Liver (tissue), 9 donors: ENCODE measurements around the gene RBM14. TPM values are rescaled to one million over a fixed set of nuclear protein-coding genes. Genes with fewer than 3 reads are reported as not detected.

ENCODE experiments used
- DNase-seq: peaks from one replicate; pipeline ENCODE4 v3.0.0-alpha.2; 2017; ENCODE audit warnings: low spot score
- H3K27ac ChIP-seq, 2 donors: one replicate each; pipeline ENCODE4 v1.7.0; 2013; ENCODE audit warnings: inconsistent platforms in 2 of 2, low read length in 2 of 2, control low read depth in 1 of 2, low read depth in 1 of 2, mild to moderate bottlenecking in 1 of 2
- H3K27me3 ChIP-seq, 4 donors: one replicate each; pipeline versions ENCODE4 v1.6.1 to v1.7.0; 2013; ENCODE audit warnings: low read length in 3 of 4, inconsistent platforms in 1 of 4, mild to moderate bottlenecking in 1 of 4, moderate library complexity in 1 of 4; ENCODE audit not compliant: control insufficient read depth in 4 of 4, insufficient read depth in 4 of 4
- H3K36me3 ChIP-seq, 4 donors: one replicate each; pipeline versions ENCODE4 v1.6.1 to v1.7.0; 2013; ENCODE audit warnings: low read length in 3 of 4, mild to moderate bottlenecking in 3 of 4, low read depth in 1 of 4, moderate library complexity in 1 of 4; ENCODE audit not compliant: control insufficient read depth in 4 of 4, insufficient read depth in 3 of 4
- H3K4me1 ChIP-seq, 4 donors: one replicate each; pipeline versions ENCODE4 v1.6.1 to v1.7.0; 2013; ENCODE audit warnings: low read length in 3 of 4, mild to moderate bottlenecking in 3 of 4, moderate library complexity in 1 of 4; ENCODE audit not compliant: control insufficient read depth in 4 of 4, insufficient read depth in 4 of 4
- H3K4me3 ChIP-seq, 3 donors: one replicate each; pipeline versions ENCODE4 v1.6.1 to v1.7.0; 2013; ENCODE audit warnings: low read length in 3 of 3, control low read depth in 1 of 3, low read depth in 1 of 3, mild to moderate bottlenecking in 1 of 3
- H3K9ac ChIP-seq, 2 donors: one replicate each; pipeline ENCODE4 v1.7.0; 2013; ENCODE audit warnings: low read length in 2 of 2, mild to moderate bottlenecking in 2 of 2, moderate library complexity in 2 of 2, control low read depth in 1 of 2, low read depth in 1 of 2
- H3K9me3 ChIP-seq, 4 donors: one replicate each; pipeline versions ENCODE4 v1.6.1 to v1.7.0; 2013; ENCODE audit warnings: low read length in 3 of 4; ENCODE audit not compliant: control insufficient read depth in 4 of 4
- ATF3 ChIP-seq: IDR thresholded peaks from 2 replicates; pipeline ENCODE4 v1.6.1; 2016; ENCODE audit warnings: antibody characterized with exemption
- EGR1 ChIP-seq, 2 donors: IDR thresholded peaks; 2 replicates each; pipeline ENCODE4 v1.6.1; 2016 to 2018; ENCODE audit warnings: antibody characterized with exemption in 2 of 2, low read depth in 2 of 2
- FOXA1 ChIP-seq: IDR thresholded peaks from 2 replicates; pipeline ENCODE4 v1.6.1; 2016; ENCODE audit warnings: antibody characterized with exemption
- FOXA2 ChIP-seq: IDR thresholded peaks from 2 replicates; pipeline ENCODE4 v1.6.1; 2016; ENCODE audit warnings: antibody characterized with exemption
- GABPA ChIP-seq, 2 donors: IDR thresholded peaks in 1 of 2; conservative IDR thresholded peaks in 1 of 2; 2 replicates each; pipeline ENCODE4 v1.6.1; 2016; ENCODE audit warnings: antibody characterized with exemption in 2 of 2, mild to moderate bottlenecking in 1 of 2, moderate library complexity in 1 of 2
- HNF4A ChIP-seq, 2 donors: conservative IDR thresholded peaks; 2 replicates each; pipeline ENCODE4 v1.6.1; 2016; ENCODE audit warnings: antibody characterized with exemption in 2 of 2, mild to moderate bottlenecking in 2 of 2
- HNF4G ChIP-seq: IDR thresholded peaks from 2 replicates; pipeline ENCODE4 v1.6.1; 2016; ENCODE audit warnings: antibody characterized with exemption
- JUND ChIP-seq, 2 donors: IDR thresholded peaks; 2 replicates each; pipeline ENCODE4 v1.6.1; 2016; ENCODE audit warnings: antibody characterized with exemption in 2 of 2
- NR2F2 ChIP-seq: IDR thresholded peaks from 2 replicates; pipeline ENCODE4 v1.6.1; 2016; ENCODE audit warnings: antibody characterized with exemption
- RAD21 ChIP-seq, 2 donors: IDR thresholded peaks; 2 replicates each; pipeline ENCODE4 v1.6.1; 2016; ENCODE audit warnings: antibody characterized with exemption in 2 of 2, mild to moderate bottlenecking in 2 of 2
- RXRA ChIP-seq, 2 donors: IDR thresholded peaks; 2 replicates each; pipeline ENCODE4 v1.6.1; 2017 to 2018; ENCODE audit warnings: antibody characterized with exemption in 2 of 2, mild to moderate bottlenecking in 1 of 2
- SP1 ChIP-seq: IDR thresholded peaks from 2 replicates; pipeline ENCODE4 v1.6.1; 2018; ENCODE audit warnings: antibody characterized with exemption, mild to moderate bottlenecking
- TAF1 ChIP-seq: conservative IDR thresholded peaks from 2 replicates; pipeline ENCODE4 v1.6.1; 2016; ENCODE audit warnings: antibody characterized with exemption, mild to moderate bottlenecking
- YY1 ChIP-seq: IDR thresholded peaks from 2 replicates; pipeline ENCODE4 v1.6.1; 2016; ENCODE audit warnings: antibody characterized with exemption, mild to moderate bottlenecking
- WGBS: extraction: QIAGEN DNeasy Blood & Tissue Kit; methylation state at CpG from one replicate; pipeline ENCODE4 v1.1.7; 2013; 5-methylcytosine and 5-hydroxymethylcytosine counted together
- polyA plus RNA-seq, 2 donors: library from polyadenylated mRNA; stranded (reverse) in 1 of 2; unstranded in 1 of 2; fragments of 200-250 nt in 1 of 2; fragments of >200 nt in 1 of 2; fragmentation: Nextera tagmentation in 1 of 2; extraction: Ambion mirVana in 1 of 2; gene quantifications; one replicate each; pipeline versions ENCODE4 v1.2.1 to v1.2.3, GENCODE V29; 2013 to 2015
- total RNA-seq, 2 donors: library from RNA; depleted of rRNA; stranded (reverse); fragments of >200 nt; gene quantifications; one replicate each; pipeline ENCODE4 v1.2.3, GENCODE V29; 2014
- TF ChIP-seq, protein P1 (sequence below): IDR thresholded peaks from 2 replicates; pipeline ENCODE4 v1.6.1; 2016; ENCODE audit warnings: antibody characterized with exemption, mild to moderate bottlenecking
- TF ChIP-seq, protein P2 (sequence below): IDR thresholded peaks from 2 replicates; pipeline ENCODE4 v1.6.1; 2016; ENCODE audit warnings: antibody characterized with exemption
- TF ChIP-seq, protein P3 (sequence below): IDR thresholded peaks from 2 replicates; pipeline ENCODE4 v1.6.1; 2016; ENCODE audit warnings: antibody characterized with exemption
- TF ChIP-seq, protein P4 (sequence below): fragments of 150-350 bp; IDR thresholded peaks from 2 replicates; pipeline ENCODE4 v1.5.1; 2017; ENCODE audit warnings: improper control_type of control experiment, low read depth, low read length; ENCODE audit not compliant: missing input control
- donor health status: healthy.
- donor health status: healthy.
- donor health status: healthy.
- donor health status: healthy.
- donor health status: healthy.

Gene RBM14
- total and polyA plus RNA-seq, 4 donors, result 7.0 to 53.5 (median 21.9) TPM

DNA sequence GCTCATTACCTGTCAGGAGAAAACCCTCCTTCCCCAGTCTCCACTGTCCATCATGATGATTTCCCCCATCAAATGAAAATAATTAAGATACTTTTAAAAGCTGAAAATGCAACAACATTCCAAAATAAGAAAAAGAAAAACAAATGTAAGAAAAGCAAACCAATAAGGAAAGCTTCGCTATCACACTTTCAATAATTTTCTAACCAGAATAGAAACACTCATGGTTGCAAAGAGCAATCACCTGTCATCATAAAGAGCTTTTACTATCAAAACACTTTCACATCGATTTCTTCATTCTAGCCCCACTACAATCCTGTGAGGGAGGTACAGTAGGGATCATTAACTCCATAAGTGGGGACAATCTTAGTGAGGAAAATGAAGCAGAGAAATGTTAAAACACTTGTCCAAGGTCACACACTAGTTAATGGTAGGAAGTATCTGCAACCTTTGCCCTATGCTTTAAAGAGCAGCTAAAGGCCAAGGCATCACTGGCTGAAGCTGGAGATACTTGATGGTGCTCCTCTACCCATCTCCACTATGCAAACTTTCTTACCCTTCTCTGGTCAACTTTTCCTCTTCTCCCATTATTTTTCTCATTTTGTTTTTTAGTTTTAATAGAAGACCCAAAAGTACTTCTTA lies 58.7 kb downstream of the RBM14 start:
- DNase-seq, result no peak
- Histone ChIP-seq H3K9ac (no peak overlapping the region), H3K27me3 (no peaks in the 10 kb centered on the region), H3K4me1 (peaks cover 2 to 33% (median 28%) of the 10 kb centered on the region in 4 donors), H3K27ac (no peak overlapping the region), H3K9me3 (no peaks in the 10 kb centered on the region), H3K4me3 (no peak overlapping the region), H3K36me3 (peaks cover 0 to 6% (median 1%) of the 10 kb centered on the region in 4 donors)
- WGBS, result 91% methylated on average over 2 of the region's 2 CpGs
- TF ChIP-seq, protein P1, sequence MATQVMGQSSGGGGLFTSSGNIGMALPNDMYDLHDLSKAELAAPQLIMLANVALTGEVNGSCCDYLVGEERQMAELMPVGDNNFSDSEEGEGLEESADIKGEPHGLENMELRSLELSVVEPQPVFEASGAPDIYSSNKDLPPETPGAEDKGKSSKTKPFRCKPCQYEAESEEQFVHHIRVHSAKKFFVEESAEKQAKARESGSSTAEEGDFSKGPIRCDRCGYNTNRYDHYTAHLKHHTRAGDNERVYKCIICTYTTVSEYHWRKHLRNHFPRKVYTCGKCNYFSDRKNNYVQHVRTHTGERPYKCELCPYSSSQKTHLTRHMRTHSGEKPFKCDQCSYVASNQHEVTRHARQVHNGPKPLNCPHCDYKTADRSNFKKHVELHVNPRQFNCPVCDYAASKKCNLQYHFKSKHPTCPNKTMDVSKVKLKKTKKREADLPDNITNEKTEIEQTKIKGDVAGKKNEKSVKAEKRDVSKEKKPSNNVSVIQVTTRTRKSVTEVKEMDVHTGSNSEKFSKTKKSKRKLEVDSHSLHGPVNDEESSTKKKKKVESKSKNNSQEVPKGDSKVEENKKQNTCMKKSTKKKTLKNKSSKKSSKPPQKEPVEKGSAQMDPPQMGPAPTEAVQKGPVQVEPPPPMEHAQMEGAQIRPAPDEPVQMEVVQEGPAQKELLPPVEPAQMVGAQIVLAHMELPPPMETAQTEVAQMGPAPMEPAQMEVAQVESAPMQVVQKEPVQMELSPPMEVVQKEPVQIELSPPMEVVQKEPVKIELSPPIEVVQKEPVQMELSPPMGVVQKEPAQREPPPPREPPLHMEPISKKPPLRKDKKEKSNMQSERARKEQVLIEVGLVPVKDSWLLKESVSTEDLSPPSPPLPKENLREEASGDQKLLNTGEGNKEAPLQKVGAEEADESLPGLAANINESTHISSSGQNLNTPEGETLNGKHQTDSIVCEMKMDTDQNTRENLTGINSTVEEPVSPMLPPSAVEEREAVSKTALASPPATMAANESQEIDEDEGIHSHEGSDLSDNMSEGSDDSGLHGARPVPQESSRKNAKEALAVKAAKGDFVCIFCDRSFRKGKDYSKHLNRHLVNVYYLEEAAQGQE, result no peak
- TF ChIP-seq YY1 (no peak), FOXA1 (no peak), RXRA (IDR thresholded peaks at IDR 0.05) (no peak), GABPA (IDR thresholded peaks at IDR 0.05 in 1 of 2, conservative IDR thresholded peaks at IDR 0.05 in 1 of 2) (no peak), NR2F2 (no peak), HNF4A (conservative IDR thresholded peaks at IDR 0.05) (peak; percentile 57 to 73), HNF4G (peak; percentile 18), SP1 (no peak), JUND (IDR thresholded peaks at IDR 0.05) (no peak), TAF1 (no peak)
- TF ChIP-seq, protein P2, sequence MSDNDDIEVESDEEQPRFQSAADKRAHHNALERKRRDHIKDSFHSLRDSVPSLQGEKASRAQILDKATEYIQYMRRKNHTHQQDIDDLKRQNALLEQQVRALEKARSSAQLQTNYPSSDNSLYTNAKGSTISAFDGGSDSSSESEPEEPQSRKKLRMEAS, result no peak

DNA sequence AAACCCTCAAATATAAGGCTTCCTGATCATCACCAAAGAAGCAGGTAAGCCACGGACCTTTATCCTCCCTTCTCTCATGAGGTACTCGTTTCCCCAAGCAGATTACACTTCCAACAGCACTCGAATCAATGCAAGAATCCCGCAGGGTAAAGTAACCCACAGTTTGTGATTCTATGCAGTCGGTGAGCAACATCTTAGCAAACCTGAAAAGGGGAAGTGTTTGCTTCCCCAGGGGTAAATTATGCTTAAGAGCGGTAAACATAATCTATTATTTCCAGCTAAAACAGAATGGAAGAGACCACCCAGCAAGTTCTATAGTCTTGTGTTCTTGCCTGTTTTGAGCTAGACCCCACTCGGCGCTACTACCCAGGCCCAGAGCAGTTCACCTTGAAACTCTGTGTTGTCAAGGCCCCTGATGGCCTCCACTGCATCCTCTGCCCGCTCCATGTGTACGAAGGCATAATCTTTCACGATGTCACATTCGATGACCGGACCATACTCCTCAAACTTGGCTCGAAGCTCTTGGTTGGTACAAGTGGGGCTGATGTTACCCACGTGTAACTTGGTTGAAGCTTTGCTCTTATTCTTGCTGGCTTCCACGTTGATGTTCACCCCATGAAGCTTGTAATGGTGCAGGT lies 60.0 kb downstream of the RBM14 start:
- 78% methylated on average over 16 of the region's 16 CpGs for WGBS

More for the DNA sequence above, 60.0 kb downstream of the RBM14 start:
- H3K36me3 ChIP-seq, result peaks cover 0 to 6% (median 0%) of the 10 kb centered on the region in 4 donors
- H3K27ac ChIP-seq, result no peak overlapping the region
- H3K9ac ChIP-seq, result no peak overlapping the region
- DNase-seq, result no peak
- peaks cover 2 to 31% (median 25%) of the 10 kb centered on the region in 4 donors for H3K4me1 ChIP-seq
- TF ChIP-seq FOXA2, result no peak
- TF ChIP-seq NR2F2, result no peak
- no peak for TF ChIP-seq YY1
- TF ChIP-seq HNF4G, result no peak
- TF ChIP-seq RAD21 (IDR thresholded peaks at IDR 0.05), result no peak
- TF ChIP-seq RXRA (IDR thresholded peaks at IDR 0.05), result no peak
- TF ChIP-seq SP1, result no peak
- no peak for TF ChIP-seq HNF4A (conservative IDR thresholded peaks at IDR 0.05)
- TF ChIP-seq, protein P3, sequence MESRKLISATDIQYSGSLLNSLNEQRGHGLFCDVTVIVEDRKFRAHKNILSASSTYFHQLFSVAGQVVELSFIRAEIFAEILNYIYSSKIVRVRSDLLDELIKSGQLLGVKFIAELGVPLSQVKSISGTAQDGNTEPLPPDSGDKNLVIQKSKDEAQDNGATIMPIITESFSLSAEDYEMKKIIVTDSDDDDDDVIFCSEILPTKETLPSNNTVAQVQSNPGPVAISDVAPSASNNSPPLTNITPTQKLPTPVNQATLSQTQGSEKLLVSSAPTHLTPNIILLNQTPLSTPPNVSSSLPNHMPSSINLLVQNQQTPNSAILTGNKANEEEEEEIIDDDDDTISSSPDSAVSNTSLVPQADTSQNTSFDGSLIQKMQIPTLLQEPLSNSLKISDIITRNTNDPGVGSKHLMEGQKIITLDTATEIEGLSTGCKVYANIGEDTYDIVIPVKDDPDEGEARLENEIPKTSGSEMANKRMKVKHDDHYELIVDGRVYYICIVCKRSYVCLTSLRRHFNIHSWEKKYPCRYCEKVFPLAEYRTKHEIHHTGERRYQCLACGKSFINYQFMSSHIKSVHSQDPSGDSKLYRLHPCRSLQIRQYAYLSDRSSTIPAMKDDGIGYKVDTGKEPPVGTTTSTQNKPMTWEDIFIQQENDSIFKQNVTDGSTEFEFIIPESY, result no peak
- TF ChIP-seq EGR1 (IDR thresholded peaks at IDR 0.05; ENCODE audit: low read depth in 2 of 2), result no peak
- no peak for TF ChIP-seq JUND (IDR thresholded peaks at IDR 0.05)
- TF ChIP-seq, protein P1, result no peak
- no peak for TF ChIP-seq TAF1
- TF ChIP-seq, protein P4, sequence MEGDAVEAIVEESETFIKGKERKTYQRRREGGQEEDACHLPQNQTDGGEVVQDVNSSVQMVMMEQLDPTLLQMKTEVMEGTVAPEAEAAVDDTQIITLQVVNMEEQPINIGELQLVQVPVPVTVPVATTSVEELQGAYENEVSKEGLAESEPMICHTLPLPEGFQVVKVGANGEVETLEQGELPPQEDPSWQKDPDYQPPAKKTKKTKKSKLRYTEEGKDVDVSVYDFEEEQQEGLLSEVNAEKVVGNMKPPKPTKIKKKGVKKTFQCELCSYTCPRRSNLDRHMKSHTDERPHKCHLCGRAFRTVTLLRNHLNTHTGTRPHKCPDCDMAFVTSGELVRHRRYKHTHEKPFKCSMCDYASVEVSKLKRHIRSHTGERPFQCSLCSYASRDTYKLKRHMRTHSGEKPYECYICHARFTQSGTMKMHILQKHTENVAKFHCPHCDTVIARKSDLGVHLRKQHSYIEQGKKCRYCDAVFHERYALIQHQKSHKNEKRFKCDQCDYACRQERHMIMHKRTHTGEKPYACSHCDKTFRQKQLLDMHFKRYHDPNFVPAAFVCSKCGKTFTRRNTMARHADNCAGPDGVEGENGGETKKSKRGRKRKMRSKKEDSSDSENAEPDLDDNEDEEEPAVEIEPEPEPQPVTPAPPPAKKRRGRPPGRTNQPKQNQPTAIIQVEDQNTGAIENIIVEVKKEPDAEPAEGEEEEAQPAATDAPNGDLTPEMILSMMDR, result no peak
- TF ChIP-seq FOXA1, result no peak
- TF ChIP-seq GABPA (IDR thresholded peaks at IDR 0.05 in 1 of 2, conservative IDR thresholded peaks at IDR 0.05 in 1 of 2), result no peak
- TF ChIP-seq, protein P2, result no peak
- TF ChIP-seq ATF3, result no peak
- no peak overlapping the region for H3K4me3 ChIP-seq
- no peaks in the 10 kb centered on the region for H3K9me3 ChIP-seq
- H3K27me3 ChIP-seq, result no peaks in the 10 kb centered on the region
